ENCODE measurements around the gene MAP4. TPM values are rescaled to one million over a fixed set of nuclear protein-coding genes. Genes with fewer than 3 reads are reported as not detected.

Gene MAP4
- total and polyA plus RNA-seq, 2 of the 13 experiments (the other 11 are each of a cell fraction or from before 2014, with no cell fraction given), result 33.1 to 38.7 TPM

GRCh38 chr3:47802734-47803479 lies 213.3 kb downstream of the MAP4 start, which contains the start of gene DHX30 (continued):
- TF ChIP-seq TCF7 (IDR thresholded peaks at IDR 0.05; ENCODE audit: low read depth) (no peak), IKZF4 (CRISPR knock-in tag; IDR thresholded peaks at IDR 0.05; ENCODE audit: borderline replicate concordance, low read depth, not compliant biosample characterization) (peak; percentile 86), ZBTB21 (CRISPR knock-in tag; IDR thresholded peaks at IDR 0.05) (no peak), ZNF451 (CRISPR knock-in tag; IDR thresholded peaks at IDR 0.05) (peak; percentile 57; the same call in 1 of the 2 replicates), ZNF788 (CRISPR knock-in tag; IDR thresholded peaks at IDR 0.05; ENCODE audit: borderline replicate concordance) (no peak; the same call in 1 of the 2 replicates), RCOR2 (CRISPR knock-in tag; IDR thresholded peaks at IDR 0.05) (no peak), ETV6 (CRISPR knock-in tag; conservative IDR thresholded peaks at IDR 0.05) (peak; percentile 63; the same call in 1 of the 2 replicates), FIP1L1 (IDR thresholded peaks at IDR 0.05; ENCODE audit: borderline replicate concordance, insufficient read depth, low read depth, low read length) (no peak), XRCC5 (optimal IDR thresholded peaks at IDR 0.05; ENCODE audit: low read length) (no peak), AKAP8 (CRISPR knock-in tag; IDR thresholded peaks at IDR 0.05) (no peak), SOX13 (IDR thresholded peaks at IDR 0.05) (no peak), SOX13 (CRISPR knock-in tag; conservative IDR thresholded peaks at IDR 0.05 in 1 of 2, IDR thresholded peaks at IDR 0.05 in 1 of 2) (no peak), MIER2 (CRISPR knock-in tag; IDR thresholded peaks at IDR 0.05) (no peak), ZMYM3 (CRISPR knock-in tag; IDR thresholded peaks at IDR 0.05) (no peak), SALL2 (CRISPR knock-in tag; IDR thresholded peaks at IDR 0.05) (peak; percentile 68), RNF2 (conservative IDR thresholded peaks at IDR 0.05; ENCODE audit: low read depth) (no peak), ZNF143 (CRISPR knock-in tag; IDR thresholded peaks at IDR 0.05) (peak; percentile 92), SIX1 (CRISPR knock-in tag; IDR thresholded peaks at IDR 0.05; ENCODE audit: borderline replicate concordance) (no peak), TBX3 (IDR thresholded peaks at IDR 0.05; ENCODE audit: borderline replicate concordance) (no peak), ZNF335 (CRISPR knock-in tag; IDR thresholded peaks at IDR 0.05) (no peak), ZSCAN22 (CRISPR knock-in tag; IDR thresholded peaks at IDR 0.05) (no peak), ZNF232 (CRISPR knock-in tag; IDR thresholded peaks at IDR 0.05; ENCODE audit: borderline replicate concordance) (no peak)
- TF ChIP-seq, protein P1, sequence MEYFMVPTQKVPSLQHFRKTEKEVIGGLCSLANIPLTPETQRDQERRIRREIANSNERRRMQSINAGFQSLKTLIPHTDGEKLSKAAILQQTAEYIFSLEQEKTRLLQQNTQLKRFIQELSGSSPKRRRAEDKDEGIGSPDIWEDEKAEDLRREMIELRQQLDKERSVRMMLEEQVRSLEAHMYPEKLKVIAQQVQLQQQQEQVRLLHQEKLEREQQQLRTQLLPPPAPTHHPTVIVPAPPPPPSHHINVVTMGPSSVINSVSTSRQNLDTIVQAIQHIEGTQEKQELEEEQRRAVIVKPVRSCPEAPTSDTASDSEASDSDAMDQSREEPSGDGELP (IDR thresholded peaks at IDR 0.05; ENCODE audit: borderline replicate concordance, low read depth), result no peak
- TF ChIP-seq, protein P2, sequence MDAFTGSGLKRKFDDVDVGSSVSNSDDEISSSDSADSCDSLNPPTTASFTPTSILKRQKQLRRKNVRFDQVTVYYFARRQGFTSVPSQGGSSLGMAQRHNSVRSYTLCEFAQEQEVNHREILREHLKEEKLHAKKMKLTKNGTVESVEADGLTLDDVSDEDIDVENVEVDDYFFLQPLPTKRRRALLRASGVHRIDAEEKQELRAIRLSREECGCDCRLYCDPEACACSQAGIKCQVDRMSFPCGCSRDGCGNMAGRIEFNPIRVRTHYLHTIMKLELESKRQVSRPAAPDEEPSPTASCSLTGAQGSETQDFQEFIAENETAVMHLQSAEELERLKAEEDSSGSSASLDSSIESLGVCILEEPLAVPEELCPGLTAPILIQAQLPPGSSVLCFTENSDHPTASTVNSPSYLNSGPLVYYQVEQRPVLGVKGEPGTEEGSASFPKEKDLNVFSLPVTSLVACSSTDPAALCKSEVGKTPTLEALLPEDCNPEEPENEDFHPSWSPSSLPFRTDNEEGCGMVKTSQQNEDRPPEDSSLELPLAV (CRISPR knock-in tag; conservative IDR thresholded peaks at IDR 0.05; ENCODE audit: low read depth), result no peak
- TF ChIP-seq, protein P3, sequence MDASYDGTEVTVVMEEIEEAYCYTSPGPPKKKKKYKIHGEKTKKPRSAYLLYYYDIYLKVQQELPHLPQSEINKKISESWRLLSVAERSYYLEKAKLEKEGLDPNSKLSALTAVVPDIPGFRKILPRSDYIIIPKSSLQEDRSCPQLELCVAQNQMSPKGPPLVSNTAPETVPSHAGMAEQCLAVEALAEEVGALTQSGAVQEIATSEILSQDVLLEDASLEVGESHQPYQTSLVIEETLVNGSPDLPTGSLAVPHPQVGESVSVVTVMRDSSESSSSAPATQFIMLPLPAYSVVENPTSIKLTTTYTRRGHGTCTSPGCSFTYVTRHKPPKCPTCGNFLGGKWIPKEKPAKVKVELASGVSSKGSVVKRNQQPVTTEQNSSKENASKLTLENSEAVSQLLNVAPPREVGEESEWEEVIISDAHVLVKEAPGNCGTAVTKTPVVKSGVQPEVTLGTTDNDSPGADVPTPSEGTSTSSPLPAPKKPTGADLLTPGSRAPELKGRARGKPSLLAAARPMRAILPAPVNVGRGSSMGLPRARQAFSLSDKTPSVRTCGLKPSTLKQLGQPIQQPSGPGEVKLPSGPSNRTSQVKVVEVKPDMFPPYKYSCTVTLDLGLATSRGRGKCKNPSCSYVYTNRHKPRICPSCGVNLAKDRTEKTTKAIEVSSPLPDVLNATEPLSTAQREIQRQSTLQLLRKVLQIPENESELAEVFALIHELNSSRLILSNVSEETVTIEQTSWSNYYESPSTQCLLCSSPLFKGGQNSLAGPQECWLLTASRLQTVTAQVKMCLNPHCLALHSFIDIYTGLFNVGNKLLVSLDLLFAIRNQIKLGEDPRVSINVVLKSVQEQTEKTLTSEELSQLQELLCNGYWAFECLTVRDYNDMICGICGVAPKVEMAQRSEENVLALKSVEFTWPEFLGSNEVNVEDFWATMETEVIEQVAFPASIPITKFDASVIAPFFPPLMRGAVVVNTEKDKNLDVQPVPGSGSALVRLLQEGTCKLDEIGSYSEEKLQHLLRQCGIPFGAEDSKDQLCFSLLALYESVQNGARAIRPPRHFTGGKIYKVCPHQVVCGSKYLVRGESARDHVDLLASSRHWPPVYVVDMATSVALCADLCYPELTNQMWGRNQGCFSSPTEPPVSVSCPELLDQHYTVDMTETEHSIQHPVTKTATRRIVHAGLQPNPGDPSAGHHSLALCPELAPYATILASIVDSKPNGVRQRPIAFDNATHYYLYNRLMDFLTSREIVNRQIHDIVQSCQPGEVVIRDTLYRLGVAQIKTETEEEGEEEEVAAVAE (CRISPR knock-in tag; IDR thresholded peaks at IDR 0.05; ENCODE audit: borderline replicate concordance), result no peak
